Measurements from ENCODE around the gene HADH.
"Not testable (repeated sequence)": the region's sequence is repeated elsewhere in the genome, so short reads cannot be mapped to it uniquely, and the experiment has no call there.

HADH gene

GRCh38 chr4:107996949-107997788 lies 7.5 kb downstream of the HADH start:
- DNase-seq (ENCODE audit: low read depth), result peak; percentile 96

- no peak for DNase-seq (ENCODE audit: low read depth)
Observed at GRCh38 chr4:107997794-107998193, 8.1 kb downstream of the HADH start.

GRCh38 chr4:107999932-108000539 lies 10.3 kb downstream of the HADH start:
- DNase-seq (ENCODE audit: low read depth), result no peak

- peak; percentile 51 for DNase-seq (ENCODE audit: low read depth)
Observed at GRCh38 chr4:108001540-108002135, 11.9 kb downstream of the HADH start.

GRCh38 chr4:108003982-108004515 lies 14.4 kb downstream of the HADH start:
- DNase-seq (ENCODE audit: low read depth), result no peak

- DNase-seq (ENCODE audit: low read depth), result no peak
Observed at GRCh38 chr4:108004646-108005045, 15.0 kb downstream of the HADH start.

GRCh38 chr4:108005807-108006206 lies 16.1 kb downstream of the HADH start:
- DNase-seq (ENCODE audit: low read depth), result no peak

- DNase-seq (ENCODE audit: low read depth), result no peak
Observed at GRCh38 chr4:108006361-108006760, 16.7 kb downstream of the HADH start.

- no peak for DNase-seq (ENCODE audit: low read depth)
Observed at GRCh38 chr4:108007984-108008383, 18.3 kb downstream of the HADH start.

GRCh38 chr4:108008721-108009120 lies 19.0 kb downstream of the HADH start:
- peak; percentile 83 for DNase-seq (ENCODE audit: low read depth)

- peak; percentile 94 for DNase-seq (ENCODE audit: low read depth)
Observed at GRCh38 chr4:108010167-108010566, 20.5 kb downstream of the HADH start.

GRCh38 chr4:108012382-108012781 lies 22.7 kb downstream of the HADH start:
- DNase-seq (ENCODE audit: low read depth), result not testable (repeated sequence)

- DNase-seq (ENCODE audit: low read depth), result no peak
Observed at GRCh38 chr4:108013327-108013726, 23.6 kb downstream of the HADH start.

GRCh38 chr4:108013955-108014354 lies 24.3 kb downstream of the HADH start:
- no peak for DNase-seq (ENCODE audit: low read depth)

- peak; percentile 78 for DNase-seq (ENCODE audit: low read depth)
Observed at GRCh38 chr4:108018040-108018883, 28.6 kb downstream of the HADH start.

GRCh38 chr4:108018884-108019187 lies 29.1 kb downstream of the HADH start:
- DNase-seq (ENCODE audit: low read depth), result no peak

- DNase-seq (ENCODE audit: low read depth), result no peak
Observed at GRCh38 chr4:108024085-108024877, 34.6 kb downstream of the HADH start.

- no peak for DNase-seq (ENCODE audit: low read depth)
Observed at GRCh38 chr4:108024878-108025165, 35.1 kb downstream of the HADH start.

GRCh38 chr4:108029016-108029720 lies 39.5 kb downstream of the HADH start:
- DNase-seq (ENCODE audit: low read depth), result no peak

- peak; percentile 51 for DNase-seq (ENCODE audit: low read depth)
Observed at GRCh38 chr4:108029731-108030130, 40.0 kb downstream of the HADH start.

- peak; percentile 68 for DNase-seq (ENCODE audit: low read depth)
Observed at GRCh38 chr4:108030332-108030731, 40.6 kb downstream of the HADH start.
